H9 (cell line): ENCODE results near the gene JCHAIN. TPM values are rescaled to one million over a fixed set of nuclear protein-coding genes. Genes with fewer than 3 reads are reported as not detected.

Experiments used
- DNase-seq: peaks from one replicate; pipeline ENCODE4 v3.0.0-alpha.2; 2017
- H2AFZ ChIP-seq: one replicate; pipeline ENCODE4 v1.6.1; 2013; ENCODE audit warnings: mild to moderate bottlenecking, low read length, control low read depth, moderate library complexity
- H2AK5ac ChIP-seq: 2 replicates; pipeline ENCODE4 v1.6.1; 2013; ENCODE audit warnings: low read length, control low read depth, mixed read lengths; ENCODE audit not compliant: insufficient read length
- H2BK120ac ChIP-seq: one replicate; pipeline ENCODE4 v1.6.1; 2013; ENCODE audit warnings: low read depth, mild to moderate bottlenecking, low read length, control low read depth, inconsistent platforms; ENCODE audit not compliant: poor library complexity, severe bottlenecking
- H2BK12ac ChIP-seq: 2 replicates; pipeline ENCODE4 v1.6.1; 2013; ENCODE audit warnings: low read length, control low read depth, mixed read lengths, low read depth; ENCODE audit not compliant: insufficient read length
- H2BK15ac ChIP-seq: 2 replicates; pipeline ENCODE4 v1.6.1; 2013; ENCODE audit warnings: low read depth, low read length, control low read depth
- H2BK20ac ChIP-seq: one replicate; pipeline ENCODE4 v1.6.1; 2013; ENCODE audit warnings: low read depth, mild to moderate bottlenecking, low read length, control low read depth, inconsistent platforms; ENCODE audit not compliant: poor library complexity, severe bottlenecking
- H2BK5ac ChIP-seq: 2 replicates; pipeline ENCODE4 v1.6.1; 2013; ENCODE audit warnings: low read length, control low read depth, mixed read lengths; ENCODE audit not compliant: insufficient read length
- H3K14ac ChIP-seq: 2 replicates; pipeline ENCODE4 v1.6.1; 2013; ENCODE audit warnings: low read length, control low read depth; ENCODE audit not compliant: insufficient read depth
- H3K18ac ChIP-seq: 2 replicates; pipeline ENCODE4 v1.6.1; 2013; ENCODE audit warnings: low read depth, mild to moderate bottlenecking, mixed read lengths, low read length, control low read depth; ENCODE audit not compliant: insufficient read length
- H3K23ac ChIP-seq: 2 replicates; pipeline ENCODE4 v1.6.1; 2013; ENCODE audit warnings: low read length, control low read depth, mixed read lengths, low read depth; ENCODE audit not compliant: insufficient read length
- H3K23me2 ChIP-seq: 2 replicates; pipeline ENCODE4 v1.6.1; 2013; ENCODE audit warnings: low read depth, mild to moderate bottlenecking, mixed read lengths, low read length, control low read depth; ENCODE audit not compliant: insufficient read length, poor library complexity, severe bottlenecking
- H3K27ac ChIP-seq: 2 replicates; pipeline ENCODE4 v1.5.1; 2013; ENCODE audit warnings: low read length, control low read depth, mixed read lengths, low read depth; ENCODE audit not compliant: insufficient read length
- H3K27me3 ChIP-seq: 2 replicates; pipeline ENCODE4 v1.6.1; 2013; ENCODE audit warnings: low read length, control low read depth, inconsistent platforms; ENCODE audit not compliant: insufficient read depth
- H3K4ac ChIP-seq: 2 replicates; pipeline ENCODE4 v1.6.1; 2013; ENCODE audit warnings: low read depth, mild to moderate bottlenecking, control low read depth, inconsistent platforms, low read length, moderate library complexity
- H3K4me1 ChIP-seq: 2 replicates; pipeline ENCODE4 v1.6.1; 2013; ENCODE audit warnings: low read length, control low read depth, inconsistent platforms; ENCODE audit not compliant: insufficient read depth
- H3K4me2 ChIP-seq: 2 replicates; pipeline ENCODE4 v1.6.1; 2013; ENCODE audit warnings: low read length, control low read depth, mixed read lengths; ENCODE audit not compliant: insufficient read length, insufficient read depth
- H3K56ac ChIP-seq: 2 replicates; pipeline ENCODE4 v1.6.1; 2013; ENCODE audit warnings: low read depth, mild to moderate bottlenecking, mixed read lengths, low read length, control low read depth; ENCODE audit not compliant: insufficient read length
- H3K79me1 ChIP-seq: 2 replicates; pipeline ENCODE4 v1.6.1; 2013; ENCODE audit warnings: low read depth, mild to moderate bottlenecking, moderate library complexity, low read length, control low read depth, inconsistent platforms; ENCODE audit not compliant: insufficient read depth, poor library complexity, severe bottlenecking
- H3K79me2 ChIP-seq: 2 replicates; pipeline ENCODE4 v1.6.1; 2013; ENCODE audit warnings: low read length, control low read depth, inconsistent platforms; ENCODE audit not compliant: insufficient read depth
- H3K9ac ChIP-seq: 2 replicates; pipeline ENCODE4 v1.6.1; 2013; ENCODE audit warnings: low read length, control low read depth, mixed read lengths; ENCODE audit not compliant: insufficient read length; ENCODE audit errors: extremely low read depth
- H3K9me3 ChIP-seq: one replicate; pipeline ENCODE4 v1.6.1; 2013; ENCODE audit warnings: low read depth, low read length, inconsistent platforms; ENCODE audit not compliant: control insufficient read depth
- H3T11ph ChIP-seq: one replicate; pipeline ENCODE4 v1.6.1; 2013; ENCODE audit warnings: mild to moderate bottlenecking, low read length, control low read depth, inconsistent platforms
- H4K20me1 ChIP-seq: one replicate; pipeline ENCODE4 v1.6.1; 2013; ENCODE audit not compliant: control insufficient read depth, insufficient read length, insufficient read depth
- H4K5ac ChIP-seq: 2 replicates; pipeline ENCODE4 v1.6.1; 2013; ENCODE audit warnings: low read depth, mild to moderate bottlenecking, mixed read lengths, low read length, control low read depth; ENCODE audit not compliant: insufficient read length
- H4K8ac ChIP-seq: replicated peaks from 2 replicates; pipeline ENCODE4 v1.6.1; 2013; ENCODE audit warnings: low read length, control low read depth, mixed read lengths, low read depth; ENCODE audit not compliant: insufficient read length
- H4K91ac ChIP-seq: 2 replicates; pipeline ENCODE4 v1.6.1; 2013; ENCODE audit warnings: low read depth, mild to moderate bottlenecking, moderate library complexity, mixed read lengths, low read length, control low read depth; ENCODE audit not compliant: insufficient read length
- H3K27ac Mint-ChIP-seq, 3 experiments: 2 replicates in 2 of 3; 3 replicates in 1 of 3; pipeline ENCODE4 v1.8.0; 2020 to 2021; ENCODE audit warnings: mixed read lengths in 3 of 3, mild to moderate bottlenecking in 1 of 3, moderate library complexity in 1 of 3
- H3K27me3 Mint-ChIP-seq: 2 replicates; pipeline ENCODE4 v1.8.0; 2021; ENCODE audit warnings: low read depth, mild to moderate bottlenecking, moderate library complexity, mixed read lengths
- H3K36me3 Mint-ChIP-seq, 3 experiments: 2 replicates in 2 of 3; 3 replicates in 1 of 3; pipeline ENCODE4 v1.8.0; 2020 to 2021; ENCODE audit warnings: low read depth in 3 of 3, mixed read lengths in 3 of 3; ENCODE audit not compliant: insufficient read depth in 1 of 3
- H3K4me1 Mint-ChIP-seq, 2 experiments: 2 replicates each; pipeline ENCODE4 v1.8.0; 2020; ENCODE audit warnings: mixed read lengths in 2 of 2
- H3K4me3 Mint-ChIP-seq, 2 experiments: 2 replicates in 1 of 2; 3 replicates in 1 of 2; pipeline ENCODE4 v1.8.0; 2020 to 2021; ENCODE audit warnings: mild to moderate bottlenecking in 2 of 2, mixed read lengths in 2 of 2, moderate library complexity in 1 of 2
- H3K9me3 Mint-ChIP-seq, 2 experiments: 2 replicates in 1 of 2; 3 replicates in 1 of 2; pipeline ENCODE4 v1.8.0; 2020; ENCODE audit warnings: mild to moderate bottlenecking in 2 of 2, mixed read lengths in 2 of 2, moderate library complexity in 1 of 2
- CTCF ChIP-seq: fragments of 200-600 bp; sonication (generic); conservative IDR thresholded peaks from 3 replicates; pipeline ENCODE4 v1.8.0; 2021; ENCODE audit warnings: antibody characterized with exemption, mild to moderate bottlenecking
- whole genome bisulfite sequencing: extraction: QIAGEN DNeasy Blood & Tissue Kit; methylation state at CpG from one replicate; pipeline ENCODE4 v1.1.7; 2013; ENCODE audit warnings: missing lambda C conversion rate, low lambda C conversion rate, mixed read lengths; ENCODE audit not compliant: insufficient read length; ENCODE audit errors: extremely low coverage; 5-methylcytosine and 5-hydroxymethylcytosine counted together
- total RNA-seq: library from RNA; stranded (reverse); gene quantifications from 2 replicates; pipeline ENCODE4 v1.2.1, GENCODE V29; 2021

JCHAIN gene
- total RNA-seq, 1 experiment from 2014 or later, result not detected

GRCh38 chr4:70704931-70705182, 38.5 kb upstream of the JCHAIN start:
- Histone ChIP-seq H3K18ac (peak overlapping the region; percentile 21), H4K5ac (no peak overlapping the region), H3K4ac (no peak overlapping the region), H4K91ac (no peak overlapping the region), H2AFZ (no peak overlapping the region), H4K8ac (no peak overlapping the region), H2BK12ac (no peak overlapping the region), H3K27ac (no peak overlapping the region), H3K27me3 (no peaks in the 10 kb centered on the region), H3K79me2 (no peaks in the 10 kb centered on the region), H2BK20ac (no peak overlapping the region), H3K4me2 (peak overlapping the region; percentile 80), H3T11ph (no peak overlapping the region), H2BK15ac (no peak overlapping the region), H3K9ac (peak overlapping the region; percentile 37), H2BK5ac (no peak overlapping the region), H4K20me1 (no peaks in the 10 kb centered on the region), H3K4me1 (no peaks in the 10 kb centered on the region; the same call in 1 of the 2 replicates), H2BK120ac (no peak overlapping the region), H3K79me1 (no peaks in the 10 kb centered on the region), H2AK5ac (no peak overlapping the region), H3K9me3 (no peaks in the 10 kb centered on the region), H3K23me2 (no peaks in the 10 kb centered on the region), H3K14ac (peak overlapping the region; percentile 62; the same call in 1 of the 2 replicates), H3K23ac (no peak overlapping the region), H3K56ac (no peak overlapping the region)
- WGBS, result no CpG with 5 or more reads among the region's 39 CpGs
- peak overlapping the region; percentile 76 to 86 for H3K4me3 Mint-ChIP-seq
- no peak for DNase-seq
- no peaks in the 10 kb centered on the region for H3K9me3 Mint-ChIP-seq
- TF ChIP-seq CTCF, result no peak
- H3K36me3 Mint-ChIP-seq, result no peaks in the 10 kb centered on the region; a peak in 1 of 7 replicates
- H3K27me3 Mint-ChIP-seq, result no peaks in the 10 kb centered on the region
- peaks cover 23% of the 10 kb centered on the region in 2 experiments for H3K4me1 Mint-ChIP-seq
- H3K27ac Mint-ChIP-seq, result no peak overlapping the region
